GM10248 (cell line): ENCODE data around the gene SF1.
A peak's percentile ranks its signal among the peaks of the same experiment; 100 is the strongest.

Source experiments
- CTCF ChIA-PET: fragments of 300-600 bp; sonication (Branson Sonifier 250); formaldehyde crosslinking; extraction: SDS; loops from one replicate; lab custom pipeline; 2021; ENCODE audit warnings: antibody characterized with exemption; lab: Yijun Ruan, JAX
- POLR2A ChIA-PET: fragments of 350-650 bp; sonication (Branson Sonifier 250); formaldehyde crosslinking; extraction: SDS; loops from one replicate; lab custom pipeline; 2020; ENCODE audit warnings: antibody characterized with exemption; lab: Yijun Ruan, JAX
- DNase-seq: peaks from one replicate; pipeline ENCODE4 v3.0.0; 2012; ENCODE audit errors: extremely low spot score
- CTCF ChIP-seq: IDR thresholded peaks from 2 replicates; pipeline ENCODE4 v1.5.1; 2012; ENCODE audit warnings: mild to moderate bottlenecking, low read depth; ENCODE audit errors: extremely low read depth, missing control alignments, control extremely low read depth

Gene SF1

DNA sequence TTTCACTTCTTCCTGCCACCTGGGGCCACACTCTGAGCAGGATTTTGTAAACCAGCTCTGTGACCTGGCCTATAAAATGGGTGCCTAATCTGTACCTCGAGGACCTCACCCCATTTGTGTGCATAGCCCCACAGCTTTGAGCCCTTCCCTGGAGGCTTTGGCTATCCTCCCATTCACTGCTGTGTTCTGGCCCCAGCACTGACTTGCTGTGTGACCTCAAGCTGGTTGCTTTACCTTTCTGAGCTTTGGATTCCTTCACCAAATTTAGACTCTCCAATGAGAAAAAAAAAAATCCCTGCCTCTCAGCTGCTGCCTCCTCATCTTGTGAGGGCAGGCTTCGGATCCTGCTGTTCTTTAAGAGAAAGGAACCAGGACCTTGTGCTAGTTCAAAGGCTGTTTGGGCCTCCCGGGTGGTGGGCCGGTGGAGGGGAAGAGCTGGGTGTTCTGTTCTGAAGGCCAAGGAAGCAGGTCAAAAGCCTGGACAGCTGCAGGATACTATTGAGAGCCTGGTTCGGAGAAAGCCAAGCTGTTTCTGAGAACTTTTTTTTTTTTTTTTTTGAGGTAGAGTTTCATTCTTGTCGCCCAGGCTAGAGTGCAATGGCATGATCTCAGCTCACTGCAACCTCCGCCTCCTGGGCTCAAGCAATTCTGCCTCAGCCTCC lies 17.5 kb downstream of the SF1 start:
- POLR2A ChIA-PET, result interaction anchor here (0.6 to 2.0 kb wide), 8 partner anchors 10 to 1156 kb away, joined by 3 to 6 read pairs (median 4); partner anchors contain the start of gene SF1
- peak; percentile 8 for DNase-seq
- no peak for TF ChIP-seq CTCF
- CTCF ChIA-PET, result interaction anchor here (1.6 to 2.0 kb wide), 2 partner anchors 11 to 18 kb away, joined by 3 to 7 read pairs; partner anchors contain the start of gene SF1

GRCh38 chr11:64759722-64760719 lies 18.3 kb downstream of the SF1 start, which contains the start of gene PYGM:
PYGM (minus strand) TSS chr11:64759974; CDS start chr11:64759898, 76 bp downstream.
- no peak for TF ChIP-seq CTCF
- CTCF ChIA-PET, result interaction anchor here (0.9 to 2.0 kb wide), 5 partner anchors 8 to 24 kb away, joined by 3 to 9 read pairs (median 3); partner anchors contain the start of gene SF1
- POLR2A ChIA-PET, result interaction anchor here (0.6 to 2.0 kb wide), 5 partner anchors 10 to 576 kb away, joined by 3 to 6 read pairs (median 4); partner anchors contain the start of gene SF1
- peak; percentile 25 for DNase-seq

GRCh38 chr11:64759131-64759721 lies 19.1 kb downstream of the SF1 start:
- peak; percentile 10 for DNase-seq
- no peak for TF ChIP-seq CTCF
- ChIA-PET POLR2A (interaction anchor here (0.6 to 2.0 kb wide), 2 partner anchors 15 to 19 kb away, joined by 4 read pairs; partner anchors contain the start of gene SF1), CTCF (interaction anchor here (0.9 to 2.0 kb wide), 5 partner anchors 8 to 23 kb away, joined by 3 to 9 read pairs (median 3); partner anchors contain the start of gene SF1)

- ChIA-PET CTCF (interaction anchor here (0.9 to 1.8 kb wide), 4 partner anchors 9 to 14 kb away, joined by 3 to 9 read pairs (median 3); partner anchors contain the start of gene RASGRP2), POLR2A (interaction anchor here (0.9 kb wide), 1 partner anchor 13 kb away, joined by 3 read pairs; no protein-coding TSS in a partner anchor)
- DNase-seq, result peak; percentile 22
- TF ChIP-seq CTCF, result no peak
These were observed 19.8 kb downstream of the SF1 start for GRCh38 chr11:64758330-64759079.

DNA sequence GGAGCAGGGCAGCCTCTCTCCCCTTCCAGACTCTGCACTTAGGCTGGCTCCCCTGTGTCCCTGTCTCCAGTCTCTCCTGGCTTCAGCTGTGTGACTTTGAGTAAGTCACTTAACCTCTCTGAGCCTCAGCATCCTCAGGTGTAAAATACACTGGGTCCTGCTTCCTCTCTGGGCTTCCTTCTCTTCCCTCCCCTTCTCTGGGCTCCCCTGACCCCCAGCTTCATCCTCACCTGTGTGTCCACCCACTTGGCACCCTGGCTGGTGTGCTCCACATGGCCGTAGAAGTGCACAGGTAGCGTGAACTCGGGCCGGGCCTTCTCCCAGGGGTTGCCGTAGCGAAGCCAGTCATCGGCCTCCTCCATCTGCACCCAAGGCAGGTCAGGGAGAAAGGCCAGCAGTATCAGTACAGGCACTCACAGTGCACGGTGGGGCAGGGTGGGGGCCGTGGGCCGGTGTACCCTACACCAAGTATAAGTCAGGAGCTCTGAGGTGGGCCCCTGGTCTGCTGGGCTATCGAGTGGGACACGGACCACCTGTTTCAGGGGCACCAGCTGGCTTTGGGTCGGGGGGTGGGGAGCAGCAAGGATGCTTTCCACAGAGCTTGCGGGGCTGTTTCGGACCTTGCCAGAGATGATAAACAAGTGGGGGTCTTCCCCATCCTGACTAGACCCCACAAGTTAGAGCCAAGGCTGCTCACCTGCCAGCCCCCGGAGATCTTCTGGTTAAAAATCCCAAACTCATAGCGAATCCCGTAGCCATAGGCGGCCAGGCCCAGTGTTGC lies 20.6 kb downstream of the SF1 start:
- CTCF ChIA-PET, result interaction anchor here (0.9 to 1.6 kb wide), 3 partner anchors 10 to 15 kb away, joined by 3 read pairs; partner anchors contain the start of gene RASGRP2
- no peak for TF ChIP-seq CTCF
- POLR2A ChIA-PET, result interaction anchor here (0.9 kb wide), 1 partner anchor 13 kb away, joined by 3 read pairs; no protein-coding TSS in a partner anchor
- DNase-seq, result peak; percentile 11
